ENCODE data around the gene ATXN7L3B. TPM values are rescaled to one million over a fixed set of nuclear protein-coding genes. Genes with fewer than 3 reads are reported as not detected.
A peak's percentile ranks its signal among the peaks of the same experiment; 100 is the strongest.

Gene ATXN7L3B
- total and polyA plus RNA-seq, 2 donors (not counting 3 experiments of a cell fraction or from before 2014, with no cell fraction given), result 18.1 to 25.0 TPM

- H3K9ac ChIP-seq (replicated peaks; ENCODE audit: extremely low read depth, insufficient read depth, low read length), result no peak overlapping the region
- intact Hi-C loops (cut with micrococcal nuclease), result loop anchor here (5.0 to 10.0 kb wide), 2 partner anchors 122 to 204 kb away; no protein-coding TSS in a partner anchor
- dilution Hi-C loops (cut with MboI; ENCODE audit: extremely low pct_ligation_motif_present, low sequenced_read_pairs), result no loop called here
- BruUV-seq (replicated peaks), result no TSS peak
- H2AFZ ChIP-seq (ENCODE audit: low read depth, low read length), result no peak overlapping the region
- H3K4me1 ChIP-seq (ENCODE audit: control insufficient read depth, extremely low read depth, insufficient read depth, low read length), result peaks cover 21% of the 10 kb centered on the region
- peak overlapping the region in 2 of 3 experiments; percentile 10 to 96 for H3K4me3 ChIP-seq (replicated peaks in 1 of 3; ENCODE audit: insufficient read depth in 1 of 3, low read depth in 1 of 3, low read length in 3 of 3)
- ChIA-PET CTCF (interaction anchor here (1.9 kb wide), 1 partner anchor 9 kb away, joined by 4 read pairs; no protein-coding TSS in a partner anchor), POLR2A (no interaction called here)
- peak overlapping the region; percentile 67 for H3K4me2 ChIP-seq (ENCODE audit: insufficient read depth, low read length)
- no peaks in the 10 kb centered on the region for H3K9me1 ChIP-seq (replicated peaks; ENCODE audit: control insufficient read depth, extremely low read depth, insufficient read depth, low read length)
- no peak for TF ChIP-seq EZH2 (IDR thresholded peaks at IDR 0.05; ENCODE audit: borderline replicate concordance, low read depth, low read length, severe bottlenecking)
- no peak for TF ChIP-seq FOS (IDR thresholded peaks at IDR 0.05; ENCODE audit: borderline replicate concordance, insufficient read depth, low read length)
- no peak for TF ChIP-seq GATA2 (IDR thresholded peaks at IDR 0.05; ENCODE audit: insufficient read depth, insufficient read length, low read depth, low read length)
- TF ChIP-seq POLR2AphosphoS5 (IDR thresholded peaks at IDR 0.05; ENCODE audit: insufficient read depth, low read depth, low read length), result no peak
- TF ChIP-seq JUN (IDR thresholded peaks at IDR 0.05; ENCODE audit: borderline replicate concordance, insufficient read depth, insufficient read length, low read depth), result no peak
- TF ChIP-seq POLR2A (IDR thresholded peaks at IDR 0.05; ENCODE audit: low read depth, low read length), result no peak
- no peak for TF ChIP-seq CTCF (IDR thresholded peaks at IDR 0.05; ENCODE audit: extremely low read depth in 1 of 2, insufficient read depth in 1 of 2, low read depth in 1 of 2, low read length in 2 of 2)
- TF ChIP-seq MYC (IDR thresholded peaks at IDR 0.05; ENCODE audit: low read depth, low read length), result no peak
- TF ChIP-seq, protein P1, sequence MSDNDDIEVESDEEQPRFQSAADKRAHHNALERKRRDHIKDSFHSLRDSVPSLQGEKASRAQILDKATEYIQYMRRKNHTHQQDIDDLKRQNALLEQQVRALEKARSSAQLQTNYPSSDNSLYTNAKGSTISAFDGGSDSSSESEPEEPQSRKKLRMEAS (IDR thresholded peaks at IDR 0.05; ENCODE audit: insufficient read depth, insufficient read length), result no peak
- DNase-seq (ENCODE audit: low read depth, low spot score) (no peak), FAIRE-seq (peak; percentile 38)
- H3K27me3 ChIP-seq (ENCODE audit: control insufficient read depth in 2 of 2, insufficient read depth in 2 of 2, low read length in 2 of 2), result no peaks in the 10 kb centered on the region
- H3K79me2 ChIP-seq (ENCODE audit: control insufficient read depth, insufficient read depth, low read length), result peaks cover 43% of the 10 kb centered on the region
- no peak overlapping the region for H3K27ac ChIP-seq (ENCODE audit: insufficient read depth, low read depth, low read length)
- no peaks in the 10 kb centered on the region for H3K36me3 ChIP-seq (ENCODE audit: control insufficient read depth in 2 of 2, extremely low read depth in 1 of 2, insufficient read depth in 2 of 2, low read length in 2 of 2)
- no peaks in the 10 kb centered on the region for H3K9me3 ChIP-seq (replicated peaks; ENCODE audit: control insufficient read depth, insufficient read depth, low read length)
- peaks cover 4% of the 10 kb centered on the region for H4K20me1 ChIP-seq (replicated peaks; ENCODE audit: control insufficient read depth, extremely low read depth, insufficient read depth, low read length)
Measured at GRCh38 chr12:74539261-74539660, 1.6 kb downstream of the ATXN7L3B start.

Data from endothelial cell of umbilical vein (primary cell).